ENCODE data around the gene ANTXR1. TPM values are rescaled to one million over a fixed set of nuclear protein-coding genes. Genes with fewer than 3 reads are reported as not detected.

ANTXR1 gene
- polyA plus RNA-seq, 1 of the 3 experiments (the other 2 are of a cell fraction), result 114 TPM

- TF ChIP-seq MEF2A (IDR thresholded peaks at IDR 0.05; ENCODE audit: borderline replicate concordance, low read depth), result no peak
- no peak for TF ChIP-seq MXI1 (IDR thresholded peaks at IDR 0.05; ENCODE audit: low read depth, low read length)
- TF ChIP-seq, protein P1, sequence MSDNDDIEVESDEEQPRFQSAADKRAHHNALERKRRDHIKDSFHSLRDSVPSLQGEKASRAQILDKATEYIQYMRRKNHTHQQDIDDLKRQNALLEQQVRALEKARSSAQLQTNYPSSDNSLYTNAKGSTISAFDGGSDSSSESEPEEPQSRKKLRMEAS (IDR thresholded peaks at IDR 0.05; ENCODE audit: low read depth), result no peak
- no peak for TF ChIP-seq NFIC (IDR thresholded peaks at IDR 0.05; ENCODE audit: borderline replicate concordance)
- no peak for TF ChIP-seq SMC3 (IDR thresholded peaks at IDR 0.05; ENCODE audit: low read depth, low read length)
- TF ChIP-seq GATA2 (CRISPR knock-in tag; IDR thresholded peaks at IDR 0.05), result no peak
These were observed 89.1 kb downstream of the ANTXR1 start (continued) for GRCh38 chr2:69102041-69102593.

DNA sequence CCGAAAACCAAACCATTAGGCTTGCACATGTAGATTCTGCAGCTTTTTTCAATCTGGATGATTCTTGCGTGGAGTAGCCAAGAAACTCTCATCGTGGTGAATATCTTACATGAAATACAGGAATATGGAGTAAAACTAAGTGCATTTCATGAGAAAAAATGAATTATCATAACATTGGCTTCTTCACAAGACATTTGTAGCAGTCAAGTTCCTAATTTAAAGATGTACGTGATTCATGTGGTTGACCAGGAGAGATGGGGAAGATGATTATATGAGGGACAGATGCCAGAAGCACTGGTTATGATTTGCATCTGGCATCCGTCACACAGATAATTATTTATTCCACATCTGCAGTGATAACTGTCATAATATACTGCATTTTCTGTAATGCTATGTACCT is 90.4 kb downstream of the ANTXR1 start:
- no peak overlapping the region for H2AFZ ChIP-seq (ENCODE audit: low read depth)
- peaks cover 67 to 72% of the 10 kb centered on the region in 2 experiments for H3K36me3 ChIP-seq (replicated peaks in 1 of 2; ENCODE audit: control insufficient read depth in 1 of 2, insufficient read depth in 2 of 2, low read length in 1 of 2)
- H4K20me1 ChIP-seq (ENCODE audit: insufficient read depth), result no peaks in the 10 kb centered on the region

DNA sequence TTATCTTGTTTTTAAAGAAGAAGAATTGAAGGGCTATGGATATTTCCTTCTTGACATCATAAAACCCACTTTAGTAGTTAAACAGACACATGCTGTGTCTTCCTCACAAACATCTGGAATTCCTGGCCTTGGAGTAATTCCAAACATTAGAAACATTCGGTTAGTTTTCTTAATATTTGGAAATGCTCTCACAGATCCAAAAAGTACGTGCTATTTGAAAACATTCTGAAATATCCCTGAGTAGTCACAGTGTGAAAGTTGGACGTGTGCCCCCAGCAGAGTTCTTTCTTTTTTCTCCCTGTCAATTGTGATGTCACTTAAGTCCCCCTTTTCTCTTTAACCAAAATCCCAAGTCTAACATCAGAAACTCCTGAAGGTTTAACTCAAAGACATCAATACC is 91.3 kb downstream of the ANTXR1 start:
- Histone ChIP-seq H3K9me3 (no peaks in the 10 kb centered on the region), H3K27me3 (ENCODE audit: insufficient read depth) (no peaks in the 10 kb centered on the region), H4K20me1 (ENCODE audit: insufficient read depth) (no peaks in the 10 kb centered on the region), H3K9me2 (no peaks in the 10 kb centered on the region), H2AFZ (ENCODE audit: low read depth) (no peak overlapping the region), H3K79me2 (ENCODE audit: insufficient read depth) (no peaks in the 10 kb centered on the region), H3K27ac (ENCODE audit: low read depth in 2 of 2, low read length in 1 of 2) (no peak overlapping the region), H3K36me3 (replicated peaks in 1 of 2; ENCODE audit: control insufficient read depth in 1 of 2, insufficient read depth in 2 of 2, low read length in 1 of 2) (peaks cover 72 to 75% of the 10 kb centered on the region in 2 experiments), H3K9ac (no peak overlapping the region), H3K4me2 (no peak overlapping the region), H3K4me3 (ENCODE audit: low read depth in 2 of 2, low read length in 1 of 2) (no peak overlapping the region), H3F3A (replicated peaks; ENCODE audit: insufficient read depth) (peaks cover 4% of the 10 kb centered on the region), H3K4me1 (ENCODE audit: control insufficient read depth in 1 of 2, insufficient read depth in 2 of 2, low read depth in 1 of 2, low read length in 1 of 2) (peaks cover 14 to 20% of the 10 kb centered on the region in 2 experiments; a peak in 3 of 4 replicates)
- TF ChIP-seq FOXJ3 (CRISPR knock-in tag; IDR thresholded peaks at IDR 0.05) (no peak), USF2 (IDR thresholded peaks at IDR 0.05; ENCODE audit: borderline replicate concordance, low read depth, low read length) (no peak), YY1 (IDR thresholded peaks at IDR 0.05; ENCODE audit: low read depth) (no peak), EZH2phosphoT487 (IDR thresholded peaks at IDR 0.05; ENCODE audit: borderline replicate concordance, low read depth) (no peak), NRF1 (IDR thresholded peaks at IDR 0.05; ENCODE audit: low read depth, low read length) (no peak), SIN3A (IDR thresholded peaks at IDR 0.05; ENCODE audit: borderline replicate concordance, low read depth, low read length) (no peak), RFX5 (IDR thresholded peaks at IDR 0.05; ENCODE audit: low read length) (no peak), ZBTB33 (IDR thresholded peaks at IDR 0.05; ENCODE audit: borderline replicate concordance, low read depth) (no peak), MXI1 (IDR thresholded peaks at IDR 0.05; ENCODE audit: low read depth, low read length) (no peak)
- DNase-seq, result no peak
- POLR2A ChIA-PET, result no interaction called here
- CTCF ChIA-PET, result no interaction called here
- WGBS (ENCODE audit: low lambda C conversion rate), result 95% methylated on average over 3 of the region's 3 CpGs

More for the DNA sequence above, 90.4 kb downstream of the ANTXR1 start:
- Histone ChIP-seq H3K4me3 (ENCODE audit: low read depth in 2 of 2, low read length in 1 of 2) (no peak overlapping the region), H3K27me3 (ENCODE audit: insufficient read depth) (no peaks in the 10 kb centered on the region), H3K4me2 (no peak overlapping the region), H3K9me3 (no peaks in the 10 kb centered on the region), H3F3A (replicated peaks; ENCODE audit: insufficient read depth) (peaks cover 11% of the 10 kb centered on the region), H3K9ac (no peak overlapping the region), H3K27ac (ENCODE audit: low read depth in 2 of 2, low read length in 1 of 2) (peak overlapping the region in 1 of 2 experiments; percentile 34; a peak in 2 of 4 replicates), H3K79me2 (ENCODE audit: insufficient read depth) (no peaks in the 10 kb centered on the region), H3K9me2 (no peaks in the 10 kb centered on the region), H3K4me1 (ENCODE audit: control insufficient read depth in 1 of 2, insufficient read depth in 2 of 2, low read depth in 1 of 2, low read length in 1 of 2) (peaks cover 14 to 26% of the 10 kb centered on the region in 2 experiments; a peak in 3 of 4 replicates)
- WGBS (ENCODE audit: low lambda C conversion rate), result 83% methylated on average over 5 of the region's 5 CpGs
- DNase-seq, result peak; percentile 54
- POLR2A ChIA-PET, result no interaction called here
- peak; percentile 39; the same call in 1 of the 2 replicates for TF ChIP-seq TCF12 (IDR thresholded peaks at IDR 0.05)
- TF ChIP-seq RCOR1 (IDR thresholded peaks at IDR 0.05; ENCODE audit: low read length), result peak; percentile 75; the same call in 1 of the 2 replicates
- peak; percentile 82 for TF ChIP-seq GATA2 (CRISPR knock-in tag; IDR thresholded peaks at IDR 0.05)
- peak in 1 of 2 experiments; percentile 87; a peak in 2 of 4 replicates for TF ChIP-seq EP300 (IDR thresholded peaks at IDR 0.05; ENCODE audit: borderline replicate concordance in 1 of 2, low read depth in 1 of 2, low read length in 1 of 2)
- TF ChIP-seq SIN3A (IDR thresholded peaks at IDR 0.05; ENCODE audit: borderline replicate concordance, low read depth, low read length), result no peak
- TF ChIP-seq, protein P1 (IDR thresholded peaks at IDR 0.05; ENCODE audit: low read depth), result no peak
- peak; percentile 28 for TF ChIP-seq CHD2 (IDR thresholded peaks at IDR 0.05; ENCODE audit: low read length, partially characterized antibody)
- CTCF ChIA-PET, result no interaction called here

Measured in SK-N-SH (cell line).